ENCODE measurements around the gene VPREB3.

DNA sequence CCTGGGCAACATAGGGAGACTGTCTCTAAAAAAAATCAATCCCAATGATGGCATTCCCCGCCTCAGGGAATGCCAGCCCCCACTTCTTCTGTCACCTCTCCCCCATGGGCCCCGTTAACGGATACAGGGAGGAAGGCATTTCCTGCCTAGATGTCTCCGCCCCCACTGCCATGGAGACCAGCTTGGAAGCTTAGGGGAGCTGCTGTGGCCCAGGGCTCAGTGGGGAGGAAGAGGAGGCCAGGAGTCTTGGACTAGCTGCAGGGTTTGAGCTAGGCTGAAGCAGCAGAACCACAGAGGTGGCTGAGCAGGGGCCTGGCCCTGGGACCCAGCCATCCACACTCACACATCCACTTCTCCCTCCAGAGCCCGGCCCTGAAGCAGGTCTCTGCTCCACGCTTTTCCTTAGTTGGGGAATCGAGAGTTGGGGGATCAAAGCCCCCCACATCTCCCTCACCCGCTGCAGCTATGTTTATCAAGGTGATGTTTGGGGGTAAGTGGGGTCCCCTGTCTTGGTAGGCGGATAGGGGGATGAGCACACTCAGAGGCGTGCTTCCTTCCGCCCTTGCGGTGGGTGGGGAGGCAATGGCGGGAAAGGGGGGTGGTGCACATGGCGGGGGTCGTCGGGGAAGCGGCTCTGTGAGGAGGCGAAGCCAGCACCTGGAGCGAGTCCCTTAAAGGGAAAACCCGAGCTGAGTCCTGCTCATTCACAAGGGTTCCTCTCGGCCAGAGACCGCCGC is 8.8 kb upstream of the VPREB3 start, which contains the start of gene C22orf15:
- TF ChIP-seq, protein P1, sequence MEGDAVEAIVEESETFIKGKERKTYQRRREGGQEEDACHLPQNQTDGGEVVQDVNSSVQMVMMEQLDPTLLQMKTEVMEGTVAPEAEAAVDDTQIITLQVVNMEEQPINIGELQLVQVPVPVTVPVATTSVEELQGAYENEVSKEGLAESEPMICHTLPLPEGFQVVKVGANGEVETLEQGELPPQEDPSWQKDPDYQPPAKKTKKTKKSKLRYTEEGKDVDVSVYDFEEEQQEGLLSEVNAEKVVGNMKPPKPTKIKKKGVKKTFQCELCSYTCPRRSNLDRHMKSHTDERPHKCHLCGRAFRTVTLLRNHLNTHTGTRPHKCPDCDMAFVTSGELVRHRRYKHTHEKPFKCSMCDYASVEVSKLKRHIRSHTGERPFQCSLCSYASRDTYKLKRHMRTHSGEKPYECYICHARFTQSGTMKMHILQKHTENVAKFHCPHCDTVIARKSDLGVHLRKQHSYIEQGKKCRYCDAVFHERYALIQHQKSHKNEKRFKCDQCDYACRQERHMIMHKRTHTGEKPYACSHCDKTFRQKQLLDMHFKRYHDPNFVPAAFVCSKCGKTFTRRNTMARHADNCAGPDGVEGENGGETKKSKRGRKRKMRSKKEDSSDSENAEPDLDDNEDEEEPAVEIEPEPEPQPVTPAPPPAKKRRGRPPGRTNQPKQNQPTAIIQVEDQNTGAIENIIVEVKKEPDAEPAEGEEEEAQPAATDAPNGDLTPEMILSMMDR (IDR thresholded peaks at IDR 0.05; ENCODE audit: low read length): no peak
- TF ChIP-seq EZH2 (optimal IDR thresholded peaks at IDR 0.05; ENCODE audit: low read depth, low read length) (no peak), EZH2phosphoT487 (IDR thresholded peaks at IDR 0.05; ENCODE audit: low read length) (no peak)
